GM23248 (cell line): ENCODE data around the gene OPRD1. TPM values are rescaled to one million over a fixed set of nuclear protein-coding genes. Genes with fewer than 3 reads are reported as not detected.
A peak's percentile ranks its signal among the peaks of the same experiment; 100 is the strongest.

Experiments used
- DNase-seq: peaks from one replicate; pipeline ENCODE4 v3.0.0-alpha.2; 2015
- H2AFZ ChIP-seq: fragments of 200-600 bp; sonication (generic); 2 replicates; pipeline ENCODE4 v1.6.1; 2016; ENCODE audit warnings: antibody characterized with exemption
- H3F3A ChIP-seq: fragments of 200-600 bp; sonication (generic); 2 replicates; pipeline ENCODE4 v1.6.1; 2016; ENCODE audit warnings: mild to moderate bottlenecking, antibody characterized with exemption, mixed run types; ENCODE audit not compliant: insufficient read depth
- H3K27ac ChIP-seq: fragments of 200-600 bp; sonication (generic); 2 replicates; pipeline ENCODE4 v1.5.1; 2016; ENCODE audit warnings: mild to moderate bottlenecking
- H3K27me3 ChIP-seq: fragments of 200-600 bp; sonication (generic); replicated peaks from 2 replicates; pipeline ENCODE4 v1.6.1; 2016; ENCODE audit warnings: mild to moderate bottlenecking; ENCODE audit not compliant: insufficient read depth
- H3K36me3 ChIP-seq: fragments of 200-600 bp; sonication (generic); 2 replicates; pipeline ENCODE4 v1.6.1; 2016; ENCODE audit warnings: low read depth, mild to moderate bottlenecking
- H3K4me1 ChIP-seq: fragments of 200-600 bp; sonication (generic); 2 replicates; pipeline ENCODE4 v1.6.1; 2016; ENCODE audit warnings: mild to moderate bottlenecking; ENCODE audit not compliant: insufficient read depth
- H3K4me2 ChIP-seq: fragments of 200-600 bp; sonication (generic); one replicate; pipeline ENCODE4 v1.6.1; 2016; ENCODE audit warnings: mild to moderate bottlenecking; ENCODE audit not compliant: unreplicated experiment
- H3K4me3 ChIP-seq: fragments of 200-600 bp; sonication (generic); 2 replicates; pipeline ENCODE4 v1.5.1; 2016; ENCODE audit warnings: mild to moderate bottlenecking
- H3K79me2 ChIP-seq: fragments of 200-600 bp; sonication (generic); 2 replicates; pipeline ENCODE4 v1.6.1; 2016; ENCODE audit warnings: mild to moderate bottlenecking; ENCODE audit not compliant: insufficient read depth
- H3K9ac ChIP-seq: fragments of 200-600 bp; sonication (generic); 2 replicates; pipeline ENCODE4 v1.6.1; 2016; ENCODE audit warnings: mild to moderate bottlenecking
- H3K9me2 ChIP-seq: fragments of 200-600 bp; sonication (generic); 2 replicates; pipeline ENCODE4 v1.6.1; 2016; ENCODE audit warnings: mixed run types, mild to moderate bottlenecking, moderate library complexity; ENCODE audit not compliant: insufficient read depth
- H3K9me3 ChIP-seq: fragments of 200-600 bp; sonication (generic); one replicate; pipeline ENCODE4 v1.6.1; 2017; ENCODE audit warnings: low read depth
- H4K20me1 ChIP-seq: fragments of 200-600 bp; sonication (generic); 2 replicates; pipeline ENCODE4 v1.6.0; 2016; ENCODE audit not compliant: insufficient read depth
- EZH2 ChIP-seq: fragments of 200-600 bp; sonication (generic); IDR thresholded peaks from 2 replicates; pipeline ENCODE4 v1.6.1; 2018; ENCODE audit warnings: antibody characterized with exemption, mild to moderate bottlenecking; ENCODE audit not compliant: insufficient read depth, poor library complexity, severe bottlenecking
- EZH2phosphoT487 ChIP-seq: fragments of 200-600 bp; sonication (generic); IDR thresholded peaks from 2 replicates; pipeline ENCODE4 v1.6.1; 2018; ENCODE audit warnings: antibody characterized with exemption, moderate library complexity, mild to moderate bottlenecking, low read depth; ENCODE audit not compliant: insufficient read depth
- WGBS, 2 experiments: methylation state at CpG; one replicate each; pipeline ENCODE4 v1.1.6; 2015 to 2017; ENCODE audit warnings: low lambda C conversion rate in 2 of 2, low coverage in 1 of 2; ENCODE audit errors: missing lambda C conversion rate in 2 of 2; 5-methylcytosine and 5-hydroxymethylcytosine counted together
- in situ Hi-C: fragments of 300-500 bp; cut with MboI; formaldehyde crosslinking; loops from 2 replicates; pipeline ENCODE4 v1.15.0; 2020
- polyA plus RNA-seq: library from polyadenylated mRNA; unstranded; fragments of >200 nt; fragmentation: Nextera tagmentation; extraction: Ambion mirVana; gene quantifications from 2 replicates; pipeline ENCODE4 v1.2.1, GENCODE V29; 2016
- total RNA-seq: library from RNA; depleted of rRNA; stranded (reverse); fragments of >200 nt; shearing (Covaris generic); gene quantifications from 2 replicates; pipeline ENCODE4 v1.2.3, GENCODE V29; 2014

OPRD1 gene
- total and polyA plus RNA-seq, 2 experiments from 2014 or later: not detected

DNA sequence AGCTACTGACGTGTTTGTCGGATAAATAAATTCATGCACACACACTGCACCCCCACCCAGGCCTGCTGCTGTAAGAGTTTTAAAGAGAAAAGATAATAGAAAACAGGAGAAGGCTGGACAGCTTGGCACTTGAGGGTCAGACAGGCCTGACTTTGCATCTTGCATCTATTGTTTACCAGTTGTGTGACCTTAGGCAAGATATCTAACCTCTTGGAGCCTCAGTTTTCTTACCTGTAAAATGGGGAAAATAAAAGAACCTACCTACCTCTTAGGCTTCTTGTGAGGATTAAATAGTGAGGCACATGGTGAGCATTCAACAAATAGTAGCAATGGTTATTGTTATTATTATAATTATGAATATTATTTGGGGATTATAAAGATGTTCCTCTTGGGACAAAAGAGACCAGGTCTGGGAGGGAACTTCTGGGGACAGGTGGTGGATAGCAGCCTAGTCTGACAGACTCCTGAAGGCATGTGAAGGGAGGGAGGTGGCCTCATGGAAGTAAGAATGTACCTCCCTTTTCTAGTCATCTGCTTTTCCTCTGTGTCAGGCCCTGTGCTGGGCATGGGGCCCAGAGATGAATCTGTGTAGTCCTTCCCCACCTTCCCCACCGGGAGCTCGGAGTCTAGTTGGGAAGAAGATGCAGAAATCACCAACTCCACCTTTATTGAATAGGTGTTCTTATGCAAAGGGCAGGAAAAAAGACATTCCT lies 84.1 kb downstream of the OPRD1 start:
- H3K9me3 ChIP-seq: no peaks in the 10 kb centered on the region
- in situ Hi-C loops: no loop called here
- no peaks in the 10 kb centered on the region for H3K36me3 ChIP-seq
- no peak for TF ChIP-seq EZH2
- no peak for TF ChIP-seq EZH2phosphoT487
- no peak overlapping the region for H3K27ac ChIP-seq
- H3K9me2 ChIP-seq: no peaks in the 10 kb centered on the region
- H3K27me3 ChIP-seq: no peaks in the 10 kb centered on the region
- 61 to 68% methylated on average over 4 of the region's 4 CpGs for WGBS, 2 experiments
- no peak overlapping the region for H3K4me2 ChIP-seq
- no peaks in the 10 kb centered on the region for H3K79me2 ChIP-seq
- no peak overlapping the region for H2AFZ ChIP-seq
- H3K4me1 ChIP-seq: no peaks in the 10 kb centered on the region
- no peak overlapping the region for H3K4me3 ChIP-seq
- DNase-seq: peak; percentile 67
- no peaks in the 10 kb centered on the region for H3F3A ChIP-seq
- no peaks in the 10 kb centered on the region for H4K20me1 ChIP-seq
- no peak overlapping the region for H3K9ac ChIP-seq

DNA sequence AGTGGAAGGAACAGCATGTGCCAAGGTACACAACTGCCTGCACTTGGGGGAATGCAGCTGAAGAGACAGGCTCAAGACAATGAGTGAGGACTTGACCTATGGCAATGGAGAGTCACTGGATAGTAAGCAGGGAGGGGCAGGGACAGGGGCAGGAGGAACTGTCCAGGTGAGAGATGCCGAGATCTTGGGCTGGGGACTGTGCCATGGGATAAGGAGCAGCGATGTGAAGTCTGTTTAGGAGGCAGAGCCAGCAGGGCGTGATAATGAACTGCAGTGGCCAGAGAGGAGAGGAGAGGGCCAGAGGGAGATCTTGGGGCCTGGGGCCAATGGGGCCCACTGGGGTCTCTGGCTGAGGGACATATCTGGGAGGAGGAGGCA lies 84.6 kb downstream of the OPRD1 start:
- Histone ChIP-seq H2AFZ (no peak overlapping the region), H4K20me1 (no peaks in the 10 kb centered on the region), H3K4me3 (no peak overlapping the region), H3F3A (no peaks in the 10 kb centered on the region), H3K9me3 (no peaks in the 10 kb centered on the region), H3K36me3 (no peaks in the 10 kb centered on the region), H3K9me2 (no peaks in the 10 kb centered on the region), H3K4me1 (no peaks in the 10 kb centered on the region), H3K4me2 (no peak overlapping the region), H3K79me2 (no peaks in the 10 kb centered on the region), H3K27ac (no peak overlapping the region), H3K9ac (no peak overlapping the region), H3K27me3 (no peaks in the 10 kb centered on the region)
- no peak for DNase-seq
- 74 to 80% methylated on average over 3 of the region's 3 CpGs for WGBS, 2 experiments
- in situ Hi-C loops: no loop called here
- TF ChIP-seq EZH2phosphoT487: no peak
- TF ChIP-seq EZH2: no peak

DNA sequence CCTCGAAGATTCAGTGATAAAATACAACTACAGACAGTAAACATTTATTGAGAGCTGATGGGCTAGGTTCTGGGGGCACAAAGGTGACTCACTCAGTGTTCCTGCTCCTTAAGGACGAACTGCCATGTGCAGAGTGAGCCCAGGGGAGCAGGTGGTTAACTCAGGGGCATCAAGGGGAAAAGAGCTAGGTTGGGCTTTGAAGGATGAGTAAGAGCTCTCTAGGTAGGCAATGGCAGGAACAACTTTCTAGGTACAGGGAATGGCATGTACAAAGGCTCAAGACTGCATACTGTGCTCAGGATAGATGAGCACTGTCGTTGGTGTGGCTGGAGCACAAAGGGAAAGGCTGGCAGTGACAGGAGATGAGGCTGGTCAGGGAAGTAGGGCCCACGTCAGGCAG lies 85.8 kb downstream of the OPRD1 start:
- WGBS, 2 experiments: 84 to 89% methylated on average over 4 of the region's 4 CpGs
- in situ Hi-C loops: no loop called here

DNA sequence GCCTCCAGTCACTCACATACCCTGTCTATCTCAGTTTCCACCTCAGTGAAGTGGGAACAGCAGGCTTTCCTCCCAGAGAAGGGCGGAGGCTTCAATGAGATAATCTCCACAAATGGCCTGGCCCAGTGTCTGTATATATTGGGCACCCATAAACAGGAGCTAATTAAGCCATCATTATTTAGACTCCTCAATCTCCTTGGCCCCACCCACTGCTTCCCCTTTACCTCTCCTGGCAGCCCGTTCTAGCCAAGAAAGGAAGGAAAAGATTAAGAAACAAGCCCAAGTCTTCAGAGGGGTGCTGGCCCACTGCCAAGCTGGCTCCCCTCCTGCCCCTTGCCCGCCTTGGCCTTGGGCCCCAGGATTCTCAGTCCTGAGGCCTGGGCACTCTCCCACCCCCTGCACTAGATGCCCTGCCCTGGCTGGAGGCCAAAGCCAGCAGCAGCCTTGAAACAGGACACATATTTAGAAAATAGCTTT lies 86.5 kb downstream of the OPRD1 start:
- no peak overlapping the region for H3K27ac ChIP-seq
- in situ Hi-C loops: no loop called here
- DNase-seq: no peak

More for the DNA sequence above, 85.8 kb downstream of the OPRD1 start:
- Histone ChIP-seq H3F3A (no peaks in the 10 kb centered on the region), H3K4me1 (no peaks in the 10 kb centered on the region), H3K9me2 (no peaks in the 10 kb centered on the region), H2AFZ (no peak overlapping the region), H3K4me2 (no peak overlapping the region), H3K27me3 (no peaks in the 10 kb centered on the region), H3K4me3 (no peak overlapping the region), H3K9me3 (no peaks in the 10 kb centered on the region), H3K36me3 (no peaks in the 10 kb centered on the region), H3K9ac (no peak overlapping the region), H3K79me2 (no peaks in the 10 kb centered on the region), H3K27ac (no peak overlapping the region), H4K20me1 (no peaks in the 10 kb centered on the region)
- no peak for DNase-seq
- no peak for TF ChIP-seq EZH2
- no peak for TF ChIP-seq EZH2phosphoT487

More for the DNA sequence above, 86.5 kb downstream of the OPRD1 start:
- no peak overlapping the region for H3K4me3 ChIP-seq
- WGBS, 2 experiments: 85 to 89% methylated on average over 3 of the region's 3 CpGs
- no peaks in the 10 kb centered on the region for H4K20me1 ChIP-seq
- no peaks in the 10 kb centered on the region for H3K79me2 ChIP-seq
- no peak overlapping the region for H3K9ac ChIP-seq
- H3K9me3 ChIP-seq: no peaks in the 10 kb centered on the region
- no peaks in the 10 kb centered on the region for H3K9me2 ChIP-seq
- H2AFZ ChIP-seq: no peak overlapping the region
- H3K27me3 ChIP-seq: no peaks in the 10 kb centered on the region
- no peaks in the 10 kb centered on the region for H3K36me3 ChIP-seq
- TF ChIP-seq EZH2phosphoT487: no peak
- TF ChIP-seq EZH2: no peak
- no peaks in the 10 kb centered on the region for H3F3A ChIP-seq
- no peaks in the 10 kb centered on the region for H3K4me1 ChIP-seq
- H3K4me2 ChIP-seq: no peak overlapping the region
